ENCODE measurements around the gene HSPA5.
A peak's percentile ranks its signal among the peaks of the same experiment; 100 is the strongest.
"Not testable (repeated sequence)": the region's sequence is repeated elsewhere in the genome, so short reads cannot be mapped to it uniquely, and the experiment has no call there.

Gene HSPA5

GRCh38 chr9:125241863-125242739 lies 958 bp upstream of the HSPA5 start:
- no peak for DNase-seq

- DNase-seq = no peak
Measured at GRCh38 chr9:125240649-125240999, 519 bp downstream of the HSPA5 start.

GRCh38 chr9:125239631-125240597 lies 1.2 kb downstream of the HSPA5 start:
- DNase-seq = no peak

GRCh38 chr9:125238915-125239446 lies 2.2 kb downstream of the HSPA5 start:
- DNase-seq = no peak

GRCh38 chr9:125238127-125238914 lies 2.8 kb downstream of the HSPA5 start:
- DNase-seq = no peak

GRCh38 chr9:125236520-125237159 lies 4.5 kb downstream of the HSPA5 start:
- DNase-seq = not testable (repeated sequence)

GRCh38 chr9:125235804-125236519 lies 5.2 kb downstream of the HSPA5 start:
- DNase-seq = no peak

GRCh38 chr9:125234099-125234498 lies 7.0 kb downstream of the HSPA5 start:
- not testable (repeated sequence) for DNase-seq

- no peak for DNase-seq
Measured at GRCh38 chr9:125233678-125234077, 7.5 kb downstream of the HSPA5 start.

GRCh38 chr9:125227761-125228160 lies 13.4 kb downstream of the HSPA5 start:
- no peak for DNase-seq

GRCh38 chr9:125224858-125225257 lies 16.3 kb downstream of the HSPA5 start:
- not testable (repeated sequence) for DNase-seq

GRCh38 chr9:125218621-125219020 lies 22.5 kb downstream of the HSPA5 start:
- DNase-seq = no peak

GRCh38 chr9:125214186-125214585 lies 27.0 kb downstream of the HSPA5 start:
- no peak for DNase-seq

- no peak for DNase-seq
Measured at GRCh38 chr9:125204477-125204876, 36.7 kb downstream of the HSPA5 start.

- no peak for DNase-seq
Measured at GRCh38 chr9:125202846-125203618, 38.1 kb downstream of the HSPA5 start.

GRCh38 chr9:125200216-125201047 lies 40.7 kb downstream of the HSPA5 start, which contains the start of gene RABEPK:
Gene RABEPK (plus strand): TSS chr9:125200542. CDS start chr9:125203014, 2,472 bp downstream.
- DNase-seq = peak; percentile 83

- not testable (repeated sequence) for DNase-seq
Measured at GRCh38 chr9:125195591-125195990, 45.6 kb downstream of the HSPA5 start.

GRCh38 chr9:125194466-125194865 lies 46.7 kb downstream of the HSPA5 start:
- not testable (repeated sequence) for DNase-seq

GRCh38 chr9:125190361-125190801 lies 50.8 kb downstream of the HSPA5 start:
- peak; percentile 14 for DNase-seq

Measured in NCI-H1105 treated with DMSO at 0.1 percent for 48 hours (cell line).